Neuronal stem cell (in vitro differentiated cells): ENCODE measurements around the gene FBXL2.

Experiments used
- DNase-seq: peaks from one replicate; pipeline ENCODE4 v3.0.0-alpha.2; 2013; ENCODE audit warnings: low spot score
- H2AFZ ChIP-seq: one replicate; pipeline ENCODE4 v1.6.1; 2013; ENCODE audit warnings: mild to moderate bottlenecking, low read length, inconsistent platforms
- H2AK5ac ChIP-seq: 2 replicates; pipeline ENCODE4 v1.6.1; 2013; ENCODE audit warnings: low read depth, mild to moderate bottlenecking, inconsistent platforms, low read length, moderate library complexity, mixed read lengths
- H2BK120ac ChIP-seq: 2 replicates; pipeline ENCODE4 v1.6.1; 2013; ENCODE audit warnings: low read depth, mild to moderate bottlenecking, inconsistent platforms, low read length, moderate library complexity, mixed read lengths
- H2BK12ac ChIP-seq: one replicate; pipeline ENCODE4 v1.6.1; 2013; ENCODE audit warnings: low read length, inconsistent platforms
- H2BK15ac ChIP-seq: 2 replicates; pipeline ENCODE4 v1.6.1; 2013; ENCODE audit warnings: mild to moderate bottlenecking, low read length, inconsistent platforms, mixed read lengths
- H2BK5ac ChIP-seq: one replicate; pipeline ENCODE4 v1.6.1; 2013; ENCODE audit warnings: inconsistent platforms, mild to moderate bottlenecking, low read length, moderate library complexity
- H3K14ac ChIP-seq: one replicate; pipeline ENCODE4 v1.6.1; 2013; ENCODE audit warnings: low read length, inconsistent platforms
- H3K18ac ChIP-seq: 2 replicates; pipeline ENCODE4 v1.6.1; 2013; ENCODE audit warnings: low read length, inconsistent platforms
- H3K23ac ChIP-seq: 2 replicates; pipeline ENCODE4 v1.6.1; 2013; ENCODE audit warnings: low read depth, mild to moderate bottlenecking, mixed read lengths, low read length, inconsistent platforms; ENCODE audit not compliant: poor library complexity
- H3K27ac ChIP-seq: replicated peaks from 3 replicates; pipeline ENCODE4 v1.5.1; 2013; ENCODE audit warnings: low read length, inconsistent platforms
- H3K27me3 ChIP-seq, 3 experiments: 2 replicates each; pipeline ENCODE4 v1.6.1; 2013; ENCODE audit warnings: low read length in 3 of 3, mild to moderate bottlenecking in 2 of 3, inconsistent platforms in 1 of 3, low read depth in 1 of 3, mixed read lengths in 1 of 3, moderate library complexity in 1 of 3; ENCODE audit not compliant: control insufficient read depth in 3 of 3, insufficient read depth in 3 of 3
- H3K36me3 ChIP-seq, 2 donors: replicated peaks in 1 of 2; 2 replicates each; pipeline ENCODE4 v1.6.1; 2013; ENCODE audit warnings: low read length in 2 of 2; ENCODE audit not compliant: control insufficient read depth in 2 of 2, insufficient read depth in 2 of 2
- H3K4ac ChIP-seq: 2 replicates; pipeline ENCODE4 v1.6.1; 2013; ENCODE audit warnings: inconsistent platforms, mild to moderate bottlenecking, low read length, moderate library complexity
- H3K4me1 ChIP-seq, 2 donors: 1 replicate in 1 of 2; 2 replicates in 1 of 2; pipeline ENCODE4 v1.6.1; 2013; ENCODE audit warnings: low read length in 2 of 2, low read depth in 1 of 2; ENCODE audit not compliant: control insufficient read depth in 2 of 2, insufficient read depth in 1 of 2
- H3K4me2 ChIP-seq: one replicate; pipeline ENCODE4 v1.6.1; 2013; ENCODE audit warnings: mild to moderate bottlenecking, low read length, inconsistent platforms; ENCODE audit not compliant: insufficient read depth, poor library complexity, severe bottlenecking
- H3K4me3 ChIP-seq, 2 donors: 2 replicates each; pipeline ENCODE4 v1.5.1; 2013; ENCODE audit warnings: low read length in 2 of 2, mild to moderate bottlenecking in 2 of 2, inconsistent platforms in 1 of 2, moderate library complexity in 1 of 2
- H3K79me1 ChIP-seq: one replicate; pipeline ENCODE4 v1.6.1; 2013; ENCODE audit warnings: low read depth, mild to moderate bottlenecking, inconsistent platforms, low read length, moderate library complexity
- H3K9ac ChIP-seq: one replicate; pipeline ENCODE4 v1.6.1; 2013; ENCODE audit warnings: mild to moderate bottlenecking, low read depth, low read length, inconsistent platforms; ENCODE audit not compliant: poor library complexity
- H3K9me3 ChIP-seq, 2 donors: replicated peaks in 1 of 2; 2 replicates each; pipeline versions ENCODE3 to v1.6.1; 2013; ENCODE audit warnings: low read length in 2 of 2, mild to moderate bottlenecking in 2 of 2, inconsistent platforms in 1 of 2, low read depth in 1 of 2, mixed read lengths in 1 of 2, moderate library complexity in 1 of 2; ENCODE audit not compliant: control insufficient read depth in 2 of 2, insufficient read depth in 1 of 2
- H4K8ac ChIP-seq: one replicate; pipeline ENCODE4 v1.6.1; 2013; ENCODE audit warnings: low read depth, mild to moderate bottlenecking, inconsistent platforms, low read length, moderate library complexity
- H4K91ac ChIP-seq: one replicate; pipeline ENCODE4 v1.6.1; 2013; ENCODE audit warnings: low read length, low read depth, mild to moderate bottlenecking, inconsistent platforms; ENCODE audit not compliant: poor library complexity
- WGBS, 2 donors: extraction: QIAGEN DNeasy Blood & Tissue Kit; methylation state at CpG; one replicate each; pipeline ENCODE4 v1.1.7; 2013; ENCODE audit warnings: missing lambda C conversion rate in 2 of 2, mixed read lengths in 1 of 2; ENCODE audit not compliant: insufficient read length in 2 of 2, insufficient replicate concordance in 1 of 2; ENCODE audit errors: extremely low coverage in 2 of 2; 5-methylcytosine and 5-hydroxymethylcytosine counted together

Gene FBXL2

GRCh38 chr3:33317963-33318709 lies 40.9 kb downstream of the FBXL2 start:
- no peak overlapping the region for H3K18ac ChIP-seq
- no peak overlapping the region for H3K23ac ChIP-seq
- no peak overlapping the region for H2BK5ac ChIP-seq
- no peak overlapping the region for H4K91ac ChIP-seq
- H2AFZ ChIP-seq: no peak overlapping the region
- no peak overlapping the region for H3K4me2 ChIP-seq
- no peaks in the 10 kb centered on the region for H3K36me3 ChIP-seq
- no peak overlapping the region for H2BK120ac ChIP-seq
- H3K14ac ChIP-seq: no peak overlapping the region
- no peaks in the 10 kb centered on the region for H3K79me1 ChIP-seq
- H3K4me1 ChIP-seq: no peaks in the 10 kb centered on the region
- H3K9me3 ChIP-seq: peaks cover 0 to 2% of the 10 kb centered on the region in 2 donors
- H2AK5ac ChIP-seq: no peak overlapping the region
- H3K9ac ChIP-seq: no peak overlapping the region
- H4K8ac ChIP-seq: no peak overlapping the region
- H3K4me3 ChIP-seq: no peak overlapping the region
- no peak overlapping the region for H3K27ac ChIP-seq
- H3K4ac ChIP-seq: no peak overlapping the region
- no peaks in the 10 kb centered on the region for H3K27me3 ChIP-seq
- H2BK15ac ChIP-seq: no peak overlapping the region
- H2BK12ac ChIP-seq: no peak overlapping the region
- DNase-seq: no peak
- no CpG with 5 or more reads among the region's 4 CpGs for WGBS, 2 donors

GRCh38 chr3:33318710-33319380 lies 41.6 kb downstream of the FBXL2 start:
- H3K27me3 ChIP-seq: no peaks in the 10 kb centered on the region
- H3K9me3 ChIP-seq: peaks cover 0 to 2% of the 10 kb centered on the region in 2 donors
- no peak overlapping the region for H2BK15ac ChIP-seq
- no peak overlapping the region for H3K14ac ChIP-seq
- no peak overlapping the region for H4K8ac ChIP-seq
- no peak overlapping the region for H3K27ac ChIP-seq
- no peak overlapping the region for H3K23ac ChIP-seq
- H2BK5ac ChIP-seq: no peak overlapping the region
- no peak for DNase-seq
- no peaks in the 10 kb centered on the region for H3K79me1 ChIP-seq
- no peak overlapping the region for H2BK120ac ChIP-seq
- H4K91ac ChIP-seq: no peak overlapping the region
- H3K36me3 ChIP-seq: no peaks in the 10 kb centered on the region
- WGBS, 2 donors: no CpG with 5 or more reads among the region's 5 CpGs
- no peak overlapping the region for H3K9ac ChIP-seq
- no peak overlapping the region for H2AK5ac ChIP-seq
- H3K4me3 ChIP-seq: no peak overlapping the region
- H3K18ac ChIP-seq: no peak overlapping the region
- no peak overlapping the region for H2BK12ac ChIP-seq
- H3K4me2 ChIP-seq: no peak overlapping the region
- no peak overlapping the region for H2AFZ ChIP-seq
- H3K4me1 ChIP-seq: no peaks in the 10 kb centered on the region
- no peak overlapping the region for H3K4ac ChIP-seq

GRCh38 chr3:33322412-33322811 lies 45.2 kb downstream of the FBXL2 start:
- Histone ChIP-seq H3K4me2 (no peak overlapping the region), H3K4me1 (no peaks in the 10 kb centered on the region), H3K27ac (no peak overlapping the region), H3K9me3 (peaks cover 0 to 2% of the 10 kb centered on the region in 2 donors), H2AK5ac (no peak overlapping the region), H3K36me3 (no peaks in the 10 kb centered on the region), H4K91ac (no peak overlapping the region), H2AFZ (no peak overlapping the region), H3K4me3 (no peak overlapping the region), H3K23ac (no peak overlapping the region), H2BK120ac (no peak overlapping the region), H3K27me3 (no peaks in the 10 kb centered on the region), H2BK12ac (no peak overlapping the region), H3K14ac (no peak overlapping the region), H3K79me1 (no peaks in the 10 kb centered on the region), H3K9ac (no peak overlapping the region), H3K18ac (no peak overlapping the region), H4K8ac (no peak overlapping the region), H2BK15ac (no peak overlapping the region), H2BK5ac (no peak overlapping the region), H3K4ac (no peak overlapping the region)
- no peak for DNase-seq
- WGBS, 2 donors: 100% methylated on average over 1 of the region's 1 CpG; no CpG with 5 or more reads in 1 of the 2 donors

- H3K36me3 ChIP-seq: no peaks in the 10 kb centered on the region
- H3K9ac ChIP-seq: no peak overlapping the region
- no peaks in the 10 kb centered on the region for H3K27me3 ChIP-seq
- no peak overlapping the region for H3K14ac ChIP-seq
- H3K4me1 ChIP-seq: no peaks in the 10 kb centered on the region
- H3K27ac ChIP-seq: no peak overlapping the region
- no peak overlapping the region for H4K91ac ChIP-seq
- no peak overlapping the region for H3K18ac ChIP-seq
- DNase-seq: no peak
- WGBS, 2 donors: no CpG with 5 or more reads among the region's 2 CpGs
- no peak overlapping the region for H2BK120ac ChIP-seq
- H3K9me3 ChIP-seq: no peaks in the 10 kb centered on the region
- H3K4me2 ChIP-seq: no peak overlapping the region
- no peak overlapping the region for H3K4me3 ChIP-seq
- no peak overlapping the region for H4K8ac ChIP-seq
- no peak overlapping the region for H2BK12ac ChIP-seq
- no peak overlapping the region for H2BK15ac ChIP-seq
- H3K4ac ChIP-seq: no peak overlapping the region
- no peak overlapping the region for H2BK5ac ChIP-seq
- no peak overlapping the region for H3K23ac ChIP-seq
- H2AFZ ChIP-seq: no peak overlapping the region
- no peak overlapping the region for H2AK5ac ChIP-seq
- H3K79me1 ChIP-seq: no peaks in the 10 kb centered on the region
Measured at GRCh38 chr3:33331414-33331813, 54.2 kb downstream of the FBXL2 start.
